Inferior parietal cortex (tissue), 1 donor: Measurements from ENCODE around the gene BCO1.

ENCODE experiments used
- DNase-seq: peaks from one replicate; pipeline ENCODE4 v3.0.0-alpha.2; 2016; ENCODE audit errors: extremely low spot score

The BCO1 gene

GRCh38 chr16:81232740-81233367, 5.6 kb upstream of the BCO1 start:
- DNase-seq = no peak

DNA sequence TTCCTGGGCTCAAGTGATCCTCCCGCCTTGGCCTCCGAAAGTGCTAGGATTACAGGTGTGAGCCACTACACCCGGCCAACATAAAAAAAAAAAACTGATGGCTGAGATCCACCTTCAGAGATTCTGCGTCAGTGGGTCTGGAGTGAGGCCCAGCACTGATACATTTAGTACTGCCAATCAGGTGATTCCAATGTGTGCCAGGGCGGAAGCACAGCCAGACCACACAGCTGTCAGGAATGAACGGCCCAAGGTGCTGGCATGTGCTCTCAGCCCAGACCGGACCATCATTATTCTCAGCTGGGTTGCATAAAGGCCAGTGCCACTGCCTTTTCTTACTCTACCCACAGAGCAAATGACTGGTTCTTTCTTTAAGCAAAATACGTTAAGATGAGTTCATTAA, 1.2 kb upstream of the BCO1 start:
- DNase-seq = no peak

- no peak for DNase-seq
These were observed 570 bp upstream of the BCO1 start for GRCh38 chr16:81237942-81238295.

GRCh38 chr16:81239367-81240121, 1.1 kb downstream of the BCO1 start:
- DNase-seq = no peak

DNA sequence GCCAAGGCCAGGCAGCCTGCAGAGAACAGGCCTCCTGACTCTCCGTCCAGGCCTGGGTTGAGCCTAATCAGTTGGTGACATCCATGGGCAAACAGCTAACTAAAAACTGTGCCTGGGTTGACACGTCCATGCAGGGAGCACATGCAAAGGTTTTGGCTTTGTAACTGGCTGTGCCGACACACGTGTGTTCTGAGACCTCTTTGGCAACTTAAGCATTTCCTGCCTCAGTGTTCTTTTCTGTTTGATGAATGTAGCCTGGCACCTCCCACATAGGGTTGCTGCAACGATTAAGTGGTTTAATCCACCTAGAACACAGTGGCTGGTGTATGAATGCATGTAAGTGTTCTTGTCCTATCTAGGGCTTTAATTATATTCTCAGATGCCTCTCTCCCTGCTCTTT, 3.2 kb downstream of the BCO1 start:
- DNase-seq = no peak

GRCh38 chr16:81242977-81243618, 4.6 kb downstream of the BCO1 start:
- DNase-seq = no peak

DNA sequence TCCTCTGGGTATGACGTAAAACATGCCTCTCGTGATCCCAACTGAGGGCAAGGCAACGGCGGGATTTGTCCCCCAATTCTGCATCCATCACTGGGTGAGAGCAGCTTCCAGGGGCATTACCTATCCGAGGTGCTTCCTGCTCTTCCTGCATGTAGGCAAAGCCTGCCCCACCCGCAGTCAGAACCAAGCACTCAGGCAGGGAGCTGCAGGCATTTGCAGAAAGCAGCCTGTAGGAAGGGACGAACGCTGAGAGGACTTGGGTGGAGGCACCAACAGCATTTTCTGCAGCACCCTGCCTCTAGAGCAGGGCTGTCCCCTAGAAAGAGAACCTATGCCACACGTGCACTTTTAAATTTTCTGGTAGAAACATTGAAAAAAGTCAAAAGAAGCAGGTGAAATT, 5.5 kb downstream of the BCO1 start:
- DNase-seq = no peak

GRCh38 chr16:81251871-81252270, 13.4 kb downstream of the BCO1 start:
- no peak for DNase-seq

- DNase-seq = no peak
These were observed 14.7 kb downstream of the BCO1 start for GRCh38 chr16:81253141-81253540.

DNA sequence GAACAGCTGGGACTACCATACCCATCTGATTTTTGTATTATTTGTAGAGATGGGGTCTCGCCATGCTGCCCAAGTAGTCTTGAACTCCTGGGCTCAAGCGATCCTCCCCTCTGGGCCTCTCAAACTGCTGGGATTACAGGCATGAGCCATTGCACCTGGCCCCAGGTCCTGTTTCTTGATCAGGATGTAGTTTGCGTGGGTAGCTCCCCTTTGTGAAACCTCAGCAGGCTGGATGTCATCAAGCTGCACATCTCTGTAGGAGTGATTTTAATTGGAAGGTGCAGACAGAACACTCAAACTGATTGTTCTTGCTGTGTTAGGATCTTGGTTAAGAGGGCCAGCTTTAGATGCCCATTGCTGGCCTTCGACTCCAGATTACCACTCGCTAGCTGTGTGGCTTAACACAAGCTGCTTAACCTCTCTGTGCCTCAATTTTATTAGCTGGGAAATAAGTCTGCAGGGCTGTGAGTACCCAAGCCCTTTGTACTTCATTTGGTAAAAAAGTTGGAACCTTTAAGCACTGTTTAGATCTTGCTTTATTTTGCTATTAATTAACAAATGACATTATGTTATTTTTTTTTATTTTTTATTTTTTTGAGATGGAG, 16.5 kb downstream of the BCO1 start:
- no peak for DNase-seq

- no peak for DNase-seq
These were observed 21.4 kb downstream of the BCO1 start for GRCh38 chr16:81259916-81260315.

- DNase-seq = no peak
These were observed 22.7 kb downstream of the BCO1 start for GRCh38 chr16:81261049-81261648.

GRCh38 chr16:81263470-81264220, 25.2 kb downstream of the BCO1 start:
- no peak for DNase-seq

- no peak for DNase-seq
These were observed 25.9 kb downstream of the BCO1 start for GRCh38 chr16:81264386-81264785.

DNA sequence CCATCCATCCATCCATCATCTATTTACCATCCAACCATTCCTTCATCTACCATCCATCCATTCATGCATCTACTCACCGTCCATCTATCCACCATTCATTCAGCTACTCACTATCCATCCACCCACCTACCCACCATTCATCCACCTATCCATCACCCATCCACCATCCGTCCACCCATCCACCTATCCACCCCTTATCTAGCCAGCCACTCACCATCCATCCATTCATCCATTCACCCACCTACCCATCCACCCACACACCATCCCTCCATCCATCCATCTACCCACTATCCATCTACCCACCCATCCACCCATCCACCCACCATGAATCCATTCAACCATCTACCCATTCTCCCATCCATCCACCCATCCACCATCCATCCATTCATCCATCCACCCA, 26.6 kb downstream of the BCO1 start:
- DNase-seq = no peak

DNA sequence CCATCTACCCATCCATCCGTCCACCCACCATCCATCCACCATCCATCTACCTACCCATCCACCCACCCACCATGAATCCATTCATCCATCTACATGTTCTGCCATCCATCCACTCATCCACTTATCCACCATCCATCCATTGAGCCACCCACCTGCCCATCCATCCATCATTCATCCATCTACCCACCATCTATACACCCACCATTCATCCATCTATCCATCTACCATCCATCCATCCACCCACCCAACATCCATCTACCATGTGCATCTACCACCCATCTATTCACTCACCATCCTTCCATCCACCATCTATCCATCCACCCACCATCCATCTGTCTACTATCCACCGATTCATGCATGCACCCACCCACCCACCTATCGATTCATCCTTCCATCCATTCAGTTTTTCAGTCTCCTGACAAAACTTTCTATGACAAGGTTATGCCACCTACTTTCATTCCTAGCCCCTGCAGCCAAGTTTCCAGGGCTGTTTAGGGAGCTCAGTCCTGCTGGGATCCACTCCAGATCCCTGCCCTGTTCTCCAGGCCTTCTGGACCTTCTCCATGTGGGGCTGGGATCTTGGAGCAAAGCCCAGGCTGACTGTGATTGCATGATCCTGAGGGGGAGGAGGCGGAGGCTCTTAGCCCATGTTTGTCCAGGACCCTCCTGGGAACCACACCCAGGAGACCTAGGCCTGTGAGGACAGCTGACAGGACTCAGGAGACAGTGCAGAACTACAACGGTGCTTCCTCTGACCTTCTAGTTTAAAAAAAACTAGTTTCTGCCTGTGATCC, 27.4 kb downstream of the BCO1 start:
- peak; percentile 31 for DNase-seq

- DNase-seq = no peak
These were observed 28.2 kb downstream of the BCO1 start for GRCh38 chr16:81266680-81267095.

- DNase-seq = no peak
These were observed 30.0 kb downstream of the BCO1 start for GRCh38 chr16:81268509-81268908.

- no peak for DNase-seq
These were observed 34.9 kb downstream of the BCO1 start for GRCh38 chr16:81273223-81273950.

DNA sequence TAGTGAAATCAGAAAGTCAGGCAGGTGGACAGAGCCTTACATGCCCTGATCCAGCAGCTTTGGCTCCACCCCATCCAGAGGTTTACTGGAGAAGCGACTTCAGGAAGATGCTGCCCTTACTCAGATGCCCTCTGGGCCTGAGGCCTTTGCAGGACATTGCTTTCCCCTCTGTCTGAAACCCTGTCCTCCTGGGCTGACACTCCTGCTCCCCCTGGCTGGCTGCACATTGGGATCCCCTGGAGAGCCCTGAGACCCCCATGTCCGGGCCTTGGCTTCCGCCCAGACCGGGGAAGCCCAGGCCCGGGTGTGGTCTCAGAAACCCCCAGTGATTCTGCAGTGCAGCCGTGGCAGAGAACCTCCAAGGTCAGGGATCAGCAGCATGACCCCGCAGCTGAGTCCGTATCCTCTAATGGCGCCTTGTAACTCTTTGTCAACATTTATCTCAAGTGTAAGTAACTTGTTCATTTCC, 36.6 kb downstream of the BCO1 start:
- no peak for DNase-seq
